ENCODE data around the gene TXN2.
"Not testable (repeated sequence)": the region's sequence is repeated elsewhere in the genome, so short reads cannot be mapped to it uniquely, and the experiment has no call there.

Gene TXN2, protein sequence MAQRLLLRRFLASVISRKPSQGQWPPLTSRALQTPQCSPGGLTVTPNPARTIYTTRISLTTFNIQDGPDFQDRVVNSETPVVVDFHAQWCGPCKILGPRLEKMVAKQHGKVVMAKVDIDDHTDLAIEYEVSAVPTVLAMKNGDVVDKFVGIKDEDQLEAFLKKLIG

GRCh38 chr22:36481393-36482168, at the start of gene TXN2:
TXN2 (minus strand) TSS chr22:36481640; CDS start chr22:36480837, 803 bp downstream.
- DNase-seq = peak; percentile 89

DNA sequence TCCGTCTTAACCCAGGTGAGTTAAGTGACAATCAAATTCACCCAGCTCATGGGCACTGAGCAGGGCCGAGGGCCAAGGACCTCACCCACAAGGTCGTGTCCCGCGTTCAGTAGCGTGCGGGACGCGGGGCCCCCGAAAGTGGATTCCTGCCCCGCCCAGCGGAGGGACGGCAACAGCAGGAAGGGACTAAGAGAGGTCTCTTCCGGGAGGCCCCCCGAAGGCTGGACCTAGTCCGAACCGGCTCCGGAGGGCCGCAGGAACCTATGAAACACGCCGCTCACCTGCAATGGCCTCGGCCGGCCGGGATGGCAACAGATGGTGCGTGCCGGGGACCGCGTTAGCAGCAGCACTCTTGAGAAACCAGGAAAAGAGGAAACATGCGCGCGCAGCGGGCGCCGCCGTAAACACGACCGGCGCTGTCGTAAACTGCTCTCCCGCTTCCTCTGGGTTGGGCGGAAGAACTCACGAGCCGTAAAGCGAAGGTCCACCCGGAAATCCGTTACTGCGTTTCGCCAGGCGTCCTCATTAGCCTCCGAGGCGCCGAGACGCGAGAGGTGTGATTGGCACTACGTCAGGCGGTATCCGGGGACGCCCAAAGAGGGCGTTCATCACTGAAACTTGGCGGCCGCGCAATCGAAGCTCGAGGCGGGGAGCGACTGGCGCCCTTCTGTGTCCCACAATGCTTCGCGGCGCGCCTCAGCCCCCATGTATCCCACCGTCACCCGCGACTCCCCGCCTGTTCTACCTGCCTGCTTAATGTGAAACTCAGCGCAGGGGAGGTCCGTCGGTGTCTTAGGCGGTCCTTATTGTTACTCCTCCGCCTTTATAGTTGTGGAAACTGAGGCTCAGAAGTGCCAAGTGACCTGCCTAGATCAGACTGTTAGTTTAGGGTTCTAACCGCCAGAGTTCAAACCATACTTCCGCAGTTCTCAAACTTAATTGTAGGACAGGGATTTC, 47.6 kb upstream of the TXN2 start, which contains the start of gene EIF3D:
Gene EIF3D (minus strand): TSS at position 372 of the 957 bp plus-strand sequence. CDS start 3,045 bp downstream, outside the sequence.
- DNase-seq = peak; percentile 94

DNA sequence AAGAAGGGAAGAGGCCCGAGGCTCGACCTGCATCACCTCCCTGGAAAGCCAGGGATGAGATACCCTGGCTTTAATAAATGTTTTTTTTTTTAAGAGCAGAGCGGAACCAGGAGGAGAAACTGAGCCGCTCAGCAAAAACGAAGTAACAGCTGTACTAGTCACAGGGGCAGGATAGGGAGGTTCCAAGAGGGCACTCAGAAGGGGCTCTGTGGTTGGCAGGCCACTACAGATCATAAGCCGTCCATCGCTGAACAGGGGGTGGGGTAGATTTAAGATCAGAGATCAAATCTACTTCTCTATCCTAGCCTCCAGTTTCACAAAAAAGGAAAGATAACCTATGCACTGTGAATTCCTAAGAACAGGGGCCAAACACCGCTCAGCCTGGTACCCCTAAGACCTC, 46.9 kb upstream of the TXN2 start:
- no peak for DNase-seq

DNA sequence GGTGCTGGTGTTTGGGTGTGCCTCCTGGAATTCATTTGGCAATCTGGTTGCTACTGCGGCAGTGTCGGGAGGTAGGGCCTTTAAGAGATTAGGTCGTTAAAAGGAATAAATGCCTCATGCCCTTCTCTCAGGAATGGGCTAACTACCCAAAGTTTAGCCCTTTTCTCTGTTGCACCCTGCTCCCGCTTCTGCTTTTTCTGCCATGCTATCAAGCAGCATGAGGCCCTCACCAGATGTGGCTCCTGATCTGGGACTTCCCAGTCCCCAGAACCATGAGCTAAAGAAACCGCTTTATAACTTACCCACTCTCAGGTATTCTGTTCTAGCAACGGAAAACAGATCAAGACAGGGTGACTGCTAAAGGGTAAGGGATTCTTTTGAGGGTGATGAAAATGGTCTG, 41.2 kb upstream of the TXN2 start:
- no peak for DNase-seq

DNA sequence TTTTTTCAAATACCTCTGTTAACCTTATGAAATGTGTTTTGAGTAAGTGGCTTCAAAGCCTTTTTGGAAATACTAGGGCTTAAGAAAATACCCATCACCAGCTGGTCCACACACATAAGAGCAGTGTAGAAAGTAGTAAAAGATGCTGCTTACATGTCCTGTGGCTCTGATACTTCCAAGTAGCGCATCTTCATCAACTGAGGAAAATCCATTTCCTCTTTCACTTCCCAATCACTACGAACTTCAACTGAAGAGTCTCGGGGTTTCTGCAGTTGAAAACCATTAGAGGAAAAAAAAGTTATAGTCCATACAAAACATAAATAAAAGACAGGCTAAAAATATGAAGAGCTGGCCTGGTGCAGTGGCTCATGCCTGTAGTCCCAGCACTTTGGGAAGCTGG, 39.0 kb upstream of the TXN2 start:
- no peak for DNase-seq

DNA sequence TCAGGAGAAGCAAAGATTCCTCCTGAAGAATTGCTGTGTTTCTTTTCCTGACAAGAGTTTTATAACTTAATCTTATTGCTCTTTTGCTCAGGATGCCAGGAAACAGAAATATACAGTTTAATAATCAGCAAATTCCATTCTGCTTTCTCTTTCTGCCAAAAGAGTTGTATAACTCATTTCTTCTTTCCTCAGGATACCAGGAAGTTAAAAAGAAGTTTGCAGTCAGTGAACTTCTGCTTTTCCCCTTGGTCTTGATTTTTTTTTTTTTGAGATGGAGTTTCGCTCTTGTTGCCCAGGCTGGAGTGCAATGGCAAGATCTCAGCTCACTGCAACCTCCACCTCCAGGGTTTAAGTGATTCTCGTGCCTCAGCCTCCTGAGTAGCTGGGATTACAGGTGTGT, 38.5 kb upstream of the TXN2 start:
- not testable (repeated sequence) for DNase-seq

GRCh38 chr22:36514766-36515165, 33.3 kb upstream of the TXN2 start:
- no peak for DNase-seq

DNA sequence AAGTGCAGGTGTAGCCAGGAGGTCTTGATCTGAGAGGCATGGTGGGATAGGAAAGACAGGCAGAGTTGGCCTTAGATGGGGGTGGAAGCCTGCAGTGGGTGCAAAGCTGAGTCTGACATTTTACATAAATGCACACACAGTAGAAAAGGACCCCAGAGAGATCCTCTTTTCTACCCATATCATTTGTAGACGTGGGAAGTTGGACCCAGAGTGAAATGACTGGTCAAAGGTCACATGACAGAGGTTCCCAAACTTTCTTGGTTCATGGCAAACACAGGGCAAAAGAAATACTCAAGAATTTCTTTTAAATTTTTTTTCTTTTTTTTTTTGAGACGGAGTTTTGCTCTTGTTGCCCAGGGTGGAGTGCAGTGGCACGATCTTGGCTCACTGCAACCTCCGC, 31.6 kb upstream of the TXN2 start:
- no peak for DNase-seq

- no peak for DNase-seq
Measured at GRCh38 chr22:36512333-36512732, 30.9 kb upstream of the TXN2 start.

- DNase-seq = no peak
Measured at GRCh38 chr22:36510966-36511881, 29.8 kb upstream of the TXN2 start.

DNA sequence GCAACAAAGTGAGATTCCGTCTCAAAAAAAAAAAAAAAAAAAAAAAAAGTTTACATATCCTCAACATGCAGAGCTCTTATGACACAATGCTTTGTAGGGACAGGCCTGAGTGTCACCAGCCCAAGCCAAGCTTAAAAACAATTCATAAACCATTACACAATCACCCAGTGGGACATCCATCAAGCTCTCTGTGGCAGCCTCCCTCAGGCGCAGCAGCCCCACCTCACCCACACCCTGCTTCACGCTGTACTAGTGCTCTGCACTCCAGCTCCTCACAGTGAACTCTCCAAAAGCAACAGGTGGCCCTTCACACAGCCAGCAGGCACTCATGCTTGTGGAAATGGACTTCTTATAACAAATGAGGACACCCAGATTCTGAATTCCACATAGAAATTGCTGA, 28.9 kb upstream of the TXN2 start:
- no peak for DNase-seq

DNA sequence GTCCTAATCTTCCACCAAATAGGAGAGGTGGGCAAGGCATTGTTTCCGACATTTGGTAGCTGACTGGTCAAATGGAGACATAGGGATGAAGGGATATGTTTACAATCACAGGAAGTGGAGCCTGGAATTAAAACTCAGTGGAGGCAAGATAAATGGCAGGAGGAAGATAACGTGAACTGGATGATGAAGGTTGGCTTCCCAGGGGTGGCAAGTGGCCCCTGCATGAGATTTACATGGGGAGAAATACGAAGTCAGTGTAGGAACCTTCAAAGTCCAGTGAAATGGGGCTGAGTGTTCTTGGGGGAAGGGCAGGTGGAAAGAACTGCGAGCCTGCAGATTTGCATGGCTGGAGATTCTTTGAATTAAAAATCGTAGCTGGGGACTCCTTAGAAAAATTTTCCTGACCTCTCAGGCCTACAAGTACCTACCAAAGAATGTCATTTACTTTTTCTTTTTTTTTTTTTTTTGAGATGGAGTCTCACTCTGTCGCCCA, 26.1 kb upstream of the TXN2 start:
- DNase-seq = no peak

- peak; percentile 80 for DNase-seq
Measured at GRCh38 chr22:36506637-36507517, 25.4 kb upstream of the TXN2 start, which contains the start of gene FOXRED2. FOXRED2 (minus strand) TSS chr22:36507040; CDS start chr22:36506422, 618 bp downstream.

GRCh38 chr22:36505998-36506635, 24.7 kb upstream of the TXN2 start:
- no peak for DNase-seq

DNA sequence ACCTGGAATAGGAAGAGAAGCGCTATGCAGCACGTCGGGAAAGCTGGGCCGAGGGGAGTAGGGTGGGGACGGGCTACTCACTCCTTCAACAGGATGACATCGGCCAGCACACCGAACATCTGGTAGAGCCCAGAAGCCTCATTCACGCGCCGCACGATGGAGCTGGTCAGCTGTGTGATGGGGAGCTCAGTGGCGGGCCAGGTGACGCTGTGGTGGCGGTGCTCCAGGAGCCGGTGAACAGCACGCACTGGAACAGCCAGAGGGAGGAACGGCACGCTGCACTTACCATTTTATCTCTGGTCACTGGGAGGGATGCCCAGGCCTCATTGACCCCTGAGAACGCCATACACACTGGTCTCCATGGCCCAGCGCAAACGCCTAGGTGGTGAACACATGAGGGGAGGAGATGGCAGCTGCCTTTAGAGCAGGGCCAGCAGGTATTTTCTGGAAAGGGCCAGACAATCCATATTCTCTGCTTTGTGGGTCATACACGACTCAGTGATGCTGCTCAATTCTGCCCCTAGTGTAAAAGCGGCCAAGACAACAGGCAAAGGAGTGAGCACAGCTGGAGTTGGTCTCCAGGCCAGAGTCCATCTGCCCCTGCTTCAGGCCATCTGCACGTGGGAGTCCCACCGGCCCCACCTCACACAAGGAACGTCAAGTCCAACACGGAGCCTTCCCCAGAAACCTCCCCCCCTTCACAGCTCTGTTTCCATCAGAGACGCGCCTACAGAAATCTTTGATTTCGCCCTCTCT, 16.6 kb upstream of the TXN2 start:
- no peak for DNase-seq

GRCh38 chr22:36493690-36494110, 12.3 kb upstream of the TXN2 start:
- DNase-seq = no peak

DNA sequence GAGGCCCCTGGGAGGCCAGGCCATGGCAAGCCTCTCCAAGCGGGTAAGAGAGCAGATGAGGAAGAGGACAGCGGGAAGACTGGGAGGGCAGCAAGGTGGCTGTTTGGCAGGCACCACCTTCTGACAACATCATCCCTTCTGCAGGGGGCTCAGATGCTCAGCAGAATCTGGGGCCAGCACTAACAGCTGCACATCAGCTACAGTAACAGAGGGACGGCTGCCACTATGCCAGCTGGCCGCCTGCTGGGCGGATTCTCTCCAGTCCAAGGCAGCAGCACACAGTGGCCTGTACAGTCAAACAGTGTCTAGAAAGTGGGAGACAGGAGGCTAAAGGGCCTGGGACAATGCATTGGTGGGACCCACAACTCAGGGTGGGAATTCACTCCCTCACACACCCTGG, 10.7 kb upstream of the TXN2 start:
- no peak for DNase-seq

- no peak for DNase-seq
Measured at GRCh38 chr22:36491155-36491554, 9.7 kb upstream of the TXN2 start.

- DNase-seq = no peak
Measured at GRCh38 chr22:36486619-36487384, 5.4 kb upstream of the TXN2 start.

All from NCI-H510A (cell line).